Choroid plexus epithelial cell (primary cell): ENCODE data around the gene PIGR.

Experiments used
- DNase-seq: peaks from one replicate; pipeline ENCODE4 v3.0.0-alpha.2; 2010; ENCODE audit warnings: low read depth
- H3K4me3 ChIP-seq: 2 replicates; pipeline ENCODE4 v1.5.1; 2011; ENCODE audit warnings: low read depth, mild to moderate bottlenecking, control low read depth, low read length, moderate library complexity
- TF ChIP-seq, protein P1 (sequence below): conservative IDR thresholded peaks from 2 replicates; pipeline ENCODE4 v1.5.1; 2011; ENCODE audit warnings: low read depth, mild to moderate bottlenecking, control low read depth, inconsistent platforms, low read length, moderate library complexity

The PIGR gene

GRCh38 chr1:206960676-206961386, 14.6 kb upstream of the PIGR start:
- no peak for DNase-seq
- TF ChIP-seq, protein P1, sequence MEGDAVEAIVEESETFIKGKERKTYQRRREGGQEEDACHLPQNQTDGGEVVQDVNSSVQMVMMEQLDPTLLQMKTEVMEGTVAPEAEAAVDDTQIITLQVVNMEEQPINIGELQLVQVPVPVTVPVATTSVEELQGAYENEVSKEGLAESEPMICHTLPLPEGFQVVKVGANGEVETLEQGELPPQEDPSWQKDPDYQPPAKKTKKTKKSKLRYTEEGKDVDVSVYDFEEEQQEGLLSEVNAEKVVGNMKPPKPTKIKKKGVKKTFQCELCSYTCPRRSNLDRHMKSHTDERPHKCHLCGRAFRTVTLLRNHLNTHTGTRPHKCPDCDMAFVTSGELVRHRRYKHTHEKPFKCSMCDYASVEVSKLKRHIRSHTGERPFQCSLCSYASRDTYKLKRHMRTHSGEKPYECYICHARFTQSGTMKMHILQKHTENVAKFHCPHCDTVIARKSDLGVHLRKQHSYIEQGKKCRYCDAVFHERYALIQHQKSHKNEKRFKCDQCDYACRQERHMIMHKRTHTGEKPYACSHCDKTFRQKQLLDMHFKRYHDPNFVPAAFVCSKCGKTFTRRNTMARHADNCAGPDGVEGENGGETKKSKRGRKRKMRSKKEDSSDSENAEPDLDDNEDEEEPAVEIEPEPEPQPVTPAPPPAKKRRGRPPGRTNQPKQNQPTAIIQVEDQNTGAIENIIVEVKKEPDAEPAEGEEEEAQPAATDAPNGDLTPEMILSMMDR: no peak

DNA sequence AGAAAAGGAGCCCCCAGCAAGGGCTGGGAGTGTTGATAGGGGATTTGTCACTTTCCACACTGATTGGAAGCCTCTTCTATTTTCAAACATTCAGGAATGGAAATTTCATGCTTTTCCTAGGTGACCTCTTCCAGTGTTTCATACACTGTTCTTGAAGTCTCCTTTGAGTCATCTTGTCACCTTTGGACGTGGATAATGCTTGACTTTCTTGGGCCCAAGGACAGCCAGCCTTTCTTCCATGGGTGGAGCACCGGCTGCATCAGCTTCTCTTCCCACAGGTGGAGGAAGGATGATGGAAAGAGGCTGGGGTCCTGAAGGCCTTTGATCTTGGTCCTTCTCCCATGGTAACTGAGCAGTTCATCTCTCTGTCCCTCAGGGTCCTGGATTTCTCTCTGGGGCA, 11.9 kb upstream of the PIGR start:
- DNase-seq: no peak
- H3K4me3 ChIP-seq: no peak overlapping the region
- TF ChIP-seq, protein P1: no peak

More at GRCh38 chr1:206960676-206961386, 14.6 kb upstream of the PIGR start:
- H3K4me3 ChIP-seq: no peak overlapping the region

GRCh38 chr1:206957639-206958038, 11.4 kb upstream of the PIGR start:
- TF ChIP-seq, protein P1: no peak
- H3K4me3 ChIP-seq: no peak overlapping the region
- DNase-seq: no peak

- no peak for DNase-seq
- no peak overlapping the region for H3K4me3 ChIP-seq
- TF ChIP-seq, protein P1: no peak
Measured at GRCh38 chr1:206955476-206956451, 9.5 kb upstream of the PIGR start.

DNA sequence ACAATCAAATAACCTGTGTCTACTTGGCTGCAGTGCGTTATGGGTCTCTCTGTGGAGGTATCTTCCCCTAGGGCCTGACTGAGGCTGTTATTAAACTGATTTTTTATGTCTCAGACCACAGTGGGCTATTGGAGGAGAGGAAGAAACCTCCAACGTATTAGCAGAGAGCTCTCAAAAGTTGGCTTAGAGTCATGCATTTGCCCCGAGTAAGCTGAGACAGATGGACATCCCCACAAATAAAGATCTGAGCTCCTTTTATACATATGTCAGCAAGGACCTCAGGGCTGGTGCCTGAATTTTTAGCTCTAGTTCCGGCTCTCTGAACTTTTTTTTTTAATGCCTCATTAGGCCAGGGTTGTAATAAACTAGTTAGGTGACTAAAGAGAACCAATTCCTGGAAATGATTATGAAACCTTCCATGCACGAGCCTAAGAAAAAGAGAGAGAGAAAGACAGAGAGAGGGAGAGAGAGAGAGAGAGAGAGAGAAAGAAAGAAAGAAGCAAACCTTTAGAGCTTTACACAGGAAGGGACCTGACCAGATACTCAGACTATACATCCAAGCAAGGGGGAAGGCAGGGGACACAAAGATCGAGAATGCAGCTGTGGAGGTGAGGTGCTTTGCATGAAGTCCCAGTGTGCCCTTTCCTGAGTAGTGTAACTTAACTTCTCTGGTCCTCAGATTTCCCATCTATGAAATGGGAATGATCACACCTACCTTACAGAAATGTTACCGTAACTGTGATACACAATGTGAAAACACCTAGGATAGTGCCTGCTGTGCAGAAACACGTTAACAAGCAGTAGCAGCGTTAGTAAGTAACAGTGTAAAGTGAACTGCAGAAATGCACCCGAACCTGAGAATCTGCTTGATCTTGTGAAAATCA, 8.4 kb upstream of the PIGR start:
- TF ChIP-seq, protein P1: no peak
- DNase-seq: no peak
- no peak overlapping the region for H3K4me3 ChIP-seq

DNA sequence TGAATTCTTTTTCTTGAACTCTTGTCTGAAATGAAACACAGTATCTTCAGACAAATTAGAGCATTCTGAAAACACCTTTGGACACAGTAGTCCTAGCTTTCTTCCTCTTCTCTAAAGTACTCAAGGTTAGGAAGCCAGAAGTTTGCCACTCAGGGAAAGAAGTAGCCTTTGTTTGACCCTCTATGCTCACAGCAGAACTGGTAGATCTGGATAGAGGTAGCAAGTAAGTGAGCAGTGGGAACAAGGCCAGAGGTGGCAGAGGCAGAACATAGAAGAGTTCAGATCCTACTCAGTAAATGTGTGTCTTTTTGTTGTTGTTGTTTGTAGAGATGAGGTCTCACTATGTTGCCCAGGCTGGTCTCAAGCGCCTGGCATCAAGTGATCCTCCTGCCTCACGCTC, 7.4 kb upstream of the PIGR start:
- TF ChIP-seq, protein P1: no peak
- DNase-seq: no peak
- H3K4me3 ChIP-seq: no peak overlapping the region
